HCT116 (cell line): Measurements from ENCODE around the gene MAGEE2. TPM values are rescaled to one million over a fixed set of nuclear protein-coding genes. Genes with fewer than 3 reads are reported as not detected.

Experiments used
- ATAC-seq: fragments of 200-7000 bp; cut with Tn5 transposase; 2 replicates; pipeline ENCODE4 v1.9.1; 2020; ENCODE audit warnings: mild to moderate bottlenecking, moderate library complexity
- BruUV-seq: library from RNA; stranded (reverse); fragments of 400-500 nt; replicated peaks from 2 replicates; lab custom pipeline; 2021; lab: Mats Ljungman, UMichigan
- CTCF ChIA-PET: fragments of 300-600 bp; sonication (Branson Sonifier 250); formaldehyde crosslinking; loops from one replicate; lab custom pipeline; 2021; ENCODE audit warnings: antibody characterized with exemption; lab: Charles Lee
- POLR2A ChIA-PET: fragments of 300-600, 350-600 bp; sonication (Branson Sonifier 250); formaldehyde crosslinking; loops from one replicate; lab custom pipeline; 2021; ENCODE audit warnings: antibody characterized with exemption; lab: Charles Lee
- RAD21 ChIA-PET, 2 experiments: fragments of 300-600 bp; sonication (Branson Sonifier 250); formaldehyde crosslinking; loops; one replicate each; lab custom pipeline; 2023; ENCODE audit warnings: low total read pairs in 2 of 2; ENCODE audit not compliant: uncharacterized antibody in 2 of 2, unreplicated experiment in 2 of 2, low non-redundant PET in 1 of 2; lab: Charles Lee
- DNase-seq: peaks from one replicate; pipeline ENCODE4 v3.0.0-alpha.2; 2010; ENCODE audit warnings: low read depth, low spot score
- H2AFZ ChIP-seq: fragments of 200-600 bp; shearing (Covaris generic), sonication (generic); 2 replicates; pipeline ENCODE4 v1.6.1; 2017; ENCODE audit warnings: low read depth, mixed run types, mixed read lengths, antibody characterized with exemption, low read length; ENCODE audit not compliant: poor library complexity, severe bottlenecking
- H3K27ac ChIP-seq: 2 replicates; pipeline ENCODE4 v1.5.1; 2012; ENCODE audit warnings: low read depth, low read length
- H3K27me3 ChIP-seq: fragments of 200-600 bp; sonication (generic); 2 replicates; pipeline ENCODE4 v1.6.1; 2016; ENCODE audit warnings: mixed run types, low read length, mixed read lengths; ENCODE audit not compliant: insufficient read depth
- H3K36me3 ChIP-seq, 2 experiments: fragments of 200-500 bp in 1 of 2; fragments of 200-600 bp in 1 of 2; sonication (Bioruptor generic) in 1 of 2; sonication (generic) in 1 of 2; 2 replicates each; pipeline versions ENCODE4 v1.5.1 to v1.6.1; 2014 to 2016; ENCODE audit warnings: low read length in 2 of 2, inconsistent platforms in 1 of 2, mixed read lengths in 1 of 2, mixed run types in 1 of 2; ENCODE audit not compliant: insufficient read depth in 2 of 2, control insufficient read depth in 1 of 2
- H3K4me1 ChIP-seq, 2 experiments: fragments of 200-600 bp in 1 of 2; sonication (generic) in 1 of 2; 2 replicates each; pipeline versions ENCODE4 v1.5.1 to v1.6.1; 2012 to 2017; ENCODE audit warnings: low read length in 2 of 2, inconsistent platforms in 1 of 2, mild to moderate bottlenecking in 1 of 2, mixed read lengths in 1 of 2, mixed run types in 1 of 2, moderate library complexity in 1 of 2; ENCODE audit not compliant: insufficient read depth in 2 of 2, control insufficient read depth in 1 of 2
- H3K4me2 ChIP-seq: fragments of 200-600 bp; sonication (generic); 2 replicates; pipeline ENCODE4 v1.6.1; 2017; ENCODE audit warnings: mixed run types, low read length, mixed read lengths
- H3K4me3 ChIP-seq, 2 experiments: fragments of 200-600 bp in 1 of 2; sonication (generic) in 1 of 2; replicated peaks in 1 of 2; 2 replicates each; pipeline ENCODE4 v1.5.1; 2011 to 2016; ENCODE audit warnings: low read length in 2 of 2, control low read depth in 1 of 2, low read depth in 1 of 2, mild to moderate bottlenecking in 1 of 2, mixed read lengths in 1 of 2, mixed run types in 1 of 2
- H3K79me2 ChIP-seq: fragments of 200-600 bp; sonication (generic); 2 replicates; pipeline ENCODE4 v1.6.1; 2017; ENCODE audit warnings: mild to moderate bottlenecking, mixed run types, low read length, moderate library complexity, mixed read lengths; ENCODE audit not compliant: insufficient read depth
- H3K9ac ChIP-seq: fragments of 200-600 bp; sonication (generic); 2 replicates; pipeline ENCODE4 v1.6.1; 2016; ENCODE audit warnings: low read length, mixed read lengths
- H3K9me2 ChIP-seq: fragments of 200-600 bp; sonication (generic), shearing (Covaris generic); 2 replicates; pipeline ENCODE4 v1.6.1; 2017; ENCODE audit warnings: mixed run types, mild to moderate bottlenecking, moderate library complexity; ENCODE audit not compliant: insufficient read depth
- H3K9me3 ChIP-seq, 2 experiments: fragments of 200-500 bp in 1 of 2; fragments of 200-600 bp in 1 of 2; sonication (Bioruptor generic) in 1 of 2; sonication (generic) in 1 of 2; 2 replicates each; pipeline ENCODE4 v1.6.1; 2014 to 2017; ENCODE audit warnings: low read length in 2 of 2, mixed read lengths in 2 of 2, inconsistent platforms in 1 of 2, low read depth in 1 of 2, mild to moderate bottlenecking in 1 of 2, mixed run types in 1 of 2, moderate library complexity in 1 of 2; ENCODE audit not compliant: control insufficient read depth in 1 of 2, insufficient read depth in 1 of 2
- H4K20me1 ChIP-seq: fragments of 200-600 bp; sonication (generic), shearing (Covaris generic); 2 replicates; pipeline ENCODE4 v1.6.1; 2017; ENCODE audit warnings: mixed run types, mild to moderate bottlenecking, moderate library complexity; ENCODE audit not compliant: insufficient read depth
- CEBPB ChIP-seq: IDR thresholded peaks from 2 replicates; pipeline ENCODE4 v1.6.1; 2012; ENCODE audit warnings: low read depth
- ELF1 ChIP-seq: IDR thresholded peaks from 2 replicates; pipeline ENCODE4 v1.6.1; 2012; ENCODE audit warnings: low read depth, borderline replicate concordance
- EZH2phosphoT487 ChIP-seq: fragments of 200-600 bp; IDR thresholded peaks from 2 replicates; pipeline ENCODE4 v1.6.1; 2018; ENCODE audit warnings: antibody characterized with exemption, borderline replicate concordance
- JUND ChIP-seq: IDR thresholded peaks from 2 replicates; pipeline ENCODE4 v1.6.1; 2012
- POLR2AphosphoS5 ChIP-seq: IDR thresholded peaks from 2 replicates; pipeline ENCODE4 v1.6.1; 2011; ENCODE audit warnings: mild to moderate bottlenecking, low read depth, low read length, moderate library complexity
- RAD21 ChIP-seq: IDR thresholded peaks from 2 replicates; pipeline ENCODE4 v1.6.1; 2012; ENCODE audit warnings: low read depth, mild to moderate bottlenecking
- SIN3A ChIP-seq: IDR thresholded peaks from 2 replicates; pipeline ENCODE4 v1.6.1; 2012; ENCODE audit warnings: low read depth
- SRF ChIP-seq: IDR thresholded peaks from 2 replicates; pipeline ENCODE4 v1.6.1; 2012; ENCODE audit warnings: low read depth
- TCF7L2 ChIP-seq: IDR thresholded peaks from 2 replicates; pipeline ENCODE4 v1.7.0; 2011; ENCODE audit warnings: borderline replicate concordance, inconsistent platforms; ENCODE audit not compliant: insufficient read depth, insufficient read length; ENCODE audit errors: extremely low read depth
- YY1 ChIP-seq: IDR thresholded peaks from 2 replicates; pipeline ENCODE4 v1.6.1; 2011; ENCODE audit warnings: low read length, low read depth, moderate library complexity, mild to moderate bottlenecking; ENCODE audit not compliant: insufficient replicate concordance; ENCODE audit errors: extremely low read depth
- ZFX ChIP-seq: fragments of 450-650 bp; IDR thresholded peaks from 2 replicates; pipeline ENCODE4 v1.6.1; 2017
- intact Hi-C: fragments of 100-400 bp; cut with micrococcal nuclease; formaldehyde crosslinking; loops from 2 replicates; pipeline ENCODE4 v1.10.0; 2022
- total RNA-seq: library from RNA; stranded (reverse); gene quantifications from one replicate; pipeline ENCODE4 v1.2.1, GENCODE V29; 2021; ENCODE audit not compliant: unreplicated experiment
- TF ChIP-seq, protein P1 (sequence below): IDR thresholded peaks from 2 replicates; pipeline ENCODE4 v1.6.1; 2012
- TF ChIP-seq, protein P2 (sequence below): IDR thresholded peaks from 2 replicates; pipeline ENCODE4 v1.6.1; 2012
- TF ChIP-seq, protein P3 (sequence below), 3 experiments: fragments of 200-600 bp in 1 of 3; sonication (generic) in 1 of 3; IDR thresholded peaks in 2 of 3; conservative IDR thresholded peaks in 1 of 3; 2 replicates each; pipeline ENCODE4 v1.5.1; 2012 to 2017; ENCODE audit warnings: low read depth in 2 of 3, low read length in 2 of 3, antibody characterized with exemption in 1 of 3, borderline replicate concordance in 1 of 3, control low read depth in 1 of 3, mild to moderate bottlenecking in 1 of 3, mixed read lengths in 1 of 3, mixed run types in 1 of 3, moderate library complexity in 1 of 3; ENCODE audit not compliant: insufficient read depth in 1 of 3

MAGEE2 gene
- total RNA-seq, 1 experiment from 2014 or later = not detected

DNA sequence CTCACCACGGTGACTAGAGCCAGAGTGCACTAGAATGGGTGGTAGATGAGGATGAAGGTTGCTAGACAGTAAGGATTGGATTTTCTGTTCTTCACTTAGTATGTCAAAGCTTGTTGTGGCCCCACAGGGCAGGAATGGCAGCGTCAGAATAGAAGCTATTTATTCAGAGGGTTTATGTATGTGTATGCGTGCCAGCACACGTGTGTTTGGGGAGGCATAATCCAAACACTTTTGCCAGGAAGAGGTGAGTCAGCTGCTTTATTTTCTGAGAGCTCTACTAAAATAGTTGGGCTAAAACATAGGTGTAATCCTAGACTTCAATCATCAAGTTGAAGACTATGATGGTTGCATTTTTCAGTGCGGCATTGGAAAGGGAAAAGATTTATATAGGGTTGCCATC, 1.2 kb upstream of the MAGEE2 start:
- Histone ChIP-seq H3K27me3 (no peaks in the 10 kb centered on the region), H4K20me1 (no peaks in the 10 kb centered on the region), H3K4me2 (no peak overlapping the region), H3K36me3 (no peaks in the 10 kb centered on the region), H3K79me2 (no peaks in the 10 kb centered on the region), H3K4me3 (no peak overlapping the region), H3K9ac (no peak overlapping the region), H3K27ac (no peak overlapping the region), H3K4me1 (no peaks in the 10 kb centered on the region), H3K9me3 (no peaks in the 10 kb centered on the region), H2AFZ (no peak overlapping the region), H3K9me2 (no peaks in the 10 kb centered on the region)
- ChIA-PET CTCF (no interaction called here), POLR2A (no interaction called here), RAD21 (no interaction called here)
- ATAC-seq (no peak), DNase-seq (no peak)
- TF ChIP-seq EZH2phosphoT487 = no peak
- TF ChIP-seq, protein P1, sequence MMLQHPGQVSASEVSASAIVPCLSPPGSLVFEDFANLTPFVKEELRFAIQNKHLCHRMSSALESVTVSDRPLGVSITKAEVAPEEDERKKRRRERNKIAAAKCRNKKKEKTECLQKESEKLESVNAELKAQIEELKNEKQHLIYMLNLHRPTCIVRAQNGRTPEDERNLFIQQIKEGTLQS = no peak
- TF ChIP-seq, protein P2, sequence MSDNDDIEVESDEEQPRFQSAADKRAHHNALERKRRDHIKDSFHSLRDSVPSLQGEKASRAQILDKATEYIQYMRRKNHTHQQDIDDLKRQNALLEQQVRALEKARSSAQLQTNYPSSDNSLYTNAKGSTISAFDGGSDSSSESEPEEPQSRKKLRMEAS = no peak
- TF ChIP-seq ZFX = no peak
- TF ChIP-seq, protein P3, sequence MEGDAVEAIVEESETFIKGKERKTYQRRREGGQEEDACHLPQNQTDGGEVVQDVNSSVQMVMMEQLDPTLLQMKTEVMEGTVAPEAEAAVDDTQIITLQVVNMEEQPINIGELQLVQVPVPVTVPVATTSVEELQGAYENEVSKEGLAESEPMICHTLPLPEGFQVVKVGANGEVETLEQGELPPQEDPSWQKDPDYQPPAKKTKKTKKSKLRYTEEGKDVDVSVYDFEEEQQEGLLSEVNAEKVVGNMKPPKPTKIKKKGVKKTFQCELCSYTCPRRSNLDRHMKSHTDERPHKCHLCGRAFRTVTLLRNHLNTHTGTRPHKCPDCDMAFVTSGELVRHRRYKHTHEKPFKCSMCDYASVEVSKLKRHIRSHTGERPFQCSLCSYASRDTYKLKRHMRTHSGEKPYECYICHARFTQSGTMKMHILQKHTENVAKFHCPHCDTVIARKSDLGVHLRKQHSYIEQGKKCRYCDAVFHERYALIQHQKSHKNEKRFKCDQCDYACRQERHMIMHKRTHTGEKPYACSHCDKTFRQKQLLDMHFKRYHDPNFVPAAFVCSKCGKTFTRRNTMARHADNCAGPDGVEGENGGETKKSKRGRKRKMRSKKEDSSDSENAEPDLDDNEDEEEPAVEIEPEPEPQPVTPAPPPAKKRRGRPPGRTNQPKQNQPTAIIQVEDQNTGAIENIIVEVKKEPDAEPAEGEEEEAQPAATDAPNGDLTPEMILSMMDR (IDR thresholded peaks at IDR 0.05 in 2 of 3, conservative IDR thresholded peaks at IDR 0.05 in 1 of 3; ENCODE audit: borderline replicate concordance in 1 of 3, insufficient read depth in 1 of 3, low read depth in 2 of 3, low read length in 2 of 3) = no peak
- TF ChIP-seq SRF = no peak
- TF ChIP-seq SIN3A = no peak
- no peak for TF ChIP-seq RAD21
- TF ChIP-seq POLR2AphosphoS5 = no peak
- no peak for TF ChIP-seq YY1
- no peak for TF ChIP-seq JUND
- TF ChIP-seq ELF1 = no peak
- no peak for TF ChIP-seq CEBPB
- no peak for TF ChIP-seq TCF7L2
- BruUV-seq = no TSS peak
- intact Hi-C loops = no loop called here
